Measurements from ENCODE around the gene PRKCE.

GRCh38 chr2:45753381-45753780 is 101.9 kb downstream of the PRKCE start:
- no peak for TF ChIP-seq POLR2A (IDR thresholded peaks at IDR 0.05; ENCODE audit: low read depth, low read length)
- no peak for TF ChIP-seq EZH2 (IDR thresholded peaks at IDR 0.05; ENCODE audit: borderline replicate concordance, low read depth, low read length, severe bottlenecking)
- no peak for TF ChIP-seq CTCF (IDR thresholded peaks at IDR 0.05; ENCODE audit: extremely low read depth in 1 of 2, insufficient read depth in 1 of 2, low read depth in 1 of 2, low read length in 2 of 2)
